OCI-LY3 (cell line): ENCODE measurements around the gene CEACAM1.
"Not testable (repeated sequence)": the region's sequence is repeated elsewhere in the genome, so short reads cannot be mapped to it uniquely, and the experiment has no call there.

ENCODE experiments used
- H2AFZ ChIP-seq: fragments of 200-600, 300-600 bp; shearing (Covaris generic); 2 replicates; pipeline ENCODE4 v1.6.0; 2014; ENCODE audit warnings: antibody characterized with exemption, low read depth, low read length
- H3K27ac ChIP-seq: fragments of 200-600, 300-600 bp; sonication (generic); 2 replicates; pipeline ENCODE4 v1.5.1; 2014; ENCODE audit warnings: mild to moderate bottlenecking, low read length, moderate library complexity, mixed read lengths
- H3K27me3 ChIP-seq: fragments of 200-600, 300-600 bp; sonication (generic); 2 replicates; pipeline ENCODE4 v1.6.1; 2014; ENCODE audit warnings: low read depth, low read length, mixed read lengths
- H3K36me3 ChIP-seq: fragments of 200-600, 300-600 bp; sonication (generic); replicated peaks from 2 replicates; pipeline ENCODE3; 2014; ENCODE audit warnings: low read depth, low read length, mixed read lengths
- H3K4me1 ChIP-seq: fragments of 300-600, 200-600 bp; sonication (generic); 2 replicates; pipeline ENCODE4 v1.6.1; 2014; ENCODE audit warnings: low read length, mixed read lengths
- H3K4me2 ChIP-seq: fragments of 200-600, 300-600 bp; sonication (generic); 2 replicates; pipeline ENCODE4 v1.6.1; 2014; ENCODE audit warnings: low read length, mixed read lengths
- H3K4me3 ChIP-seq: fragments of 300-600, 200-600 bp; sonication (generic); 2 replicates; pipeline ENCODE4 v1.5.1; 2014; ENCODE audit warnings: antibody characterized with exemption, mild to moderate bottlenecking, low read length, moderate library complexity
- H3K79me2 ChIP-seq: fragments of 300-600, 200-600 bp; shearing (Covaris generic); 2 replicates; pipeline ENCODE4 v1.6.1; 2014; ENCODE audit warnings: mild to moderate bottlenecking, low read length, mixed read lengths
- H3K9ac ChIP-seq: fragments of 300-600, 200-600 bp; shearing (Covaris generic); 2 replicates; pipeline ENCODE4 v1.6.0; 2014; ENCODE audit warnings: mild to moderate bottlenecking, low read length, moderate library complexity
- H3K9me3 ChIP-seq: fragments of 200-600, 300-600 bp; shearing (Covaris generic); 2 replicates; pipeline ENCODE4 v1.6.1; 2014; ENCODE audit warnings: low read length, mixed read lengths; ENCODE audit not compliant: insufficient read depth
- H4K20me1 ChIP-seq: fragments of 200-600, 300-600 bp; sonication (generic); 2 replicates; pipeline ENCODE4 v1.6.1; 2016; ENCODE audit warnings: low read length, mixed read lengths; ENCODE audit not compliant: insufficient read depth
- EZH2phosphoT487 ChIP-seq: fragments of 200-600 bp; shearing (Covaris generic); IDR thresholded peaks from 2 replicates; pipeline ENCODE4 v1.6.1; 2018; ENCODE audit warnings: antibody characterized with exemption, mixed run types, low read depth
- TF ChIP-seq, protein P1 (sequence below): fragments of 200-600, 300-600 bp; sonication (generic); IDR thresholded peaks from 2 replicates; pipeline ENCODE4 v1.5.1; 2014; ENCODE audit warnings: antibody characterized with exemption, low read length, low read depth

Gene CEACAM1

DNA sequence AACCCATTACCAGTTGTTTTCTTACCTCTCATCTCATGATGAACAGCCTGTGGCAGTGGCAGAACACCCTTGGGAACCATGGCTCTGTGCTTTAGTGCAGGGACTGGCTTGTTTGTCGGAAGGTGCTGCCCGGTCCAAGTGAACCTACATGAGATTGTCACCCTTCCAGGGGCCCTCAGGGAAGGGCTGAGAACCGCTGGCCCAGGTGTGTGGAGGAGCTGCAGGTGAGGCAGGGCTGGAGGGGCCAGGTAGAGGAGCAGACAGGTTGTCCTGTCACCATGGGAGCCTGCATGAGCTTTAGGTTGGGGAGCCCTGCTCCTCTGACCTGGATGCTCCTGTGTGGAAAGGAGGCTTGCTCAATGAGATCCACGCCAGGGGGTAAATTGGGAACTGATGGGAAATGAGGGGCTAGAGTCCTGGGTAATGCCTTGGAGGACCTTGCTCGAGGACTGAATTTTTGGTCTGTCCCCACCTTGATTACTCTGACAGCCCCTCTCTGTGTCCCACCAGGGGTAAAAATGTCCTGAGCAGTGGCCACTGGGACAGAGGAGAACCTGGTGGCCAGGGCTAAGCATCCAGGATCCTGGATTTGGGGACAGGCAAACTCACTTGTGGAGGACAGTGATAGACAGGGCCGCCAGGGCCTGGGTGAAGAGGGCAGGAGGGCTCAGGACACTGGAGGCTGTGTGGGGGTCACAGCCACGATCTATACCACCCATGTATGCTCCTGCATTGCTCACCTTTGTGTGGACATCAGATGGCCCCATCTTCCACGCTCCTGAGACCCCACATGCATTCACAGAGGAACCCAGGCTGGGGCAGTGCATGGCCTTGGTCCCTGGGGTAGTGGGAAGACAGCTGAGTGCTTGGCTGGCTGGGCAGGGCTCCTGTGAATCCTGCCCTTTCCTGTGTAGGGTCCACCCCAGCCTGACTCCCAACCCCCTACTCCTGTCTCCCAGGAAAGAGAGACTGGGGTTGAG lies 24.1 kb upstream of the CEACAM1 start:
- Histone ChIP-seq H3K36me3 (no peaks in the 10 kb centered on the region), H3K4me3 (no peak overlapping the region), H3K79me2 (no peaks in the 10 kb centered on the region), H2AFZ (no peak overlapping the region), H3K27me3 (peaks cover 45% of the 10 kb centered on the region), H4K20me1 (no peaks in the 10 kb centered on the region), H3K4me2 (no peak overlapping the region), H3K9me3 (no peaks in the 10 kb centered on the region), H3K4me1 (0 out of 2 replicates have a peak, but pooled peaks cover 2% of the 10 kb centered on the region), H3K9ac (no peak overlapping the region), H3K27ac (no peak overlapping the region)
- no peak for TF ChIP-seq EZH2phosphoT487
- TF ChIP-seq, protein P1, sequence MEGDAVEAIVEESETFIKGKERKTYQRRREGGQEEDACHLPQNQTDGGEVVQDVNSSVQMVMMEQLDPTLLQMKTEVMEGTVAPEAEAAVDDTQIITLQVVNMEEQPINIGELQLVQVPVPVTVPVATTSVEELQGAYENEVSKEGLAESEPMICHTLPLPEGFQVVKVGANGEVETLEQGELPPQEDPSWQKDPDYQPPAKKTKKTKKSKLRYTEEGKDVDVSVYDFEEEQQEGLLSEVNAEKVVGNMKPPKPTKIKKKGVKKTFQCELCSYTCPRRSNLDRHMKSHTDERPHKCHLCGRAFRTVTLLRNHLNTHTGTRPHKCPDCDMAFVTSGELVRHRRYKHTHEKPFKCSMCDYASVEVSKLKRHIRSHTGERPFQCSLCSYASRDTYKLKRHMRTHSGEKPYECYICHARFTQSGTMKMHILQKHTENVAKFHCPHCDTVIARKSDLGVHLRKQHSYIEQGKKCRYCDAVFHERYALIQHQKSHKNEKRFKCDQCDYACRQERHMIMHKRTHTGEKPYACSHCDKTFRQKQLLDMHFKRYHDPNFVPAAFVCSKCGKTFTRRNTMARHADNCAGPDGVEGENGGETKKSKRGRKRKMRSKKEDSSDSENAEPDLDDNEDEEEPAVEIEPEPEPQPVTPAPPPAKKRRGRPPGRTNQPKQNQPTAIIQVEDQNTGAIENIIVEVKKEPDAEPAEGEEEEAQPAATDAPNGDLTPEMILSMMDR: no peak

DNA sequence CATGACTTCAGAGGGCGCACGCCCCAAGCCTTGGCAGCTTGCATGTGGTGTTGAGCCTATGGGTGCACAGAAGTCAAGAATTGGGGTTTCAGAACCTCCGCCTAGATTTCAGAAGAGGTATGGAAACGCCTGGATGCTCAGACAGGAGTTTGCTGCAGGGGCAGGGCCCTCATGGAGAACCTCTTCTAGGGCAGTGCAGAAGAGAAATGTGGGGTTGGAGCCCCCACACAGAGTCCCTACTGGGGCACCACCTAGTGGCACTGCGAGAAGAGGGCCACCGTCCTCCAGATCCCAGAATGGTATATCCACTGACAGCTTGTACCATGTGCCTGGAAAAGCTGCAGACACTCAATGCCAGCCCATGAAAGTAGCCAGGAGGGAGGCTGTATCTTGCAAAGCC lies 22.2 kb upstream of the CEACAM1 start:
- not testable (repeated sequence) for H3K27ac ChIP-seq, H3K9me3 ChIP-seq, H3K9ac ChIP-seq, H3K36me3 ChIP-seq, H3K4me3 ChIP-seq, H3K4me1 ChIP-seq, H3K79me2 ChIP-seq, H3K4me2 ChIP-seq, H4K20me1 ChIP-seq, H2AFZ ChIP-seq
- peaks cover 48% of the 10 kb centered on the region for H3K27me3 ChIP-seq

DNA sequence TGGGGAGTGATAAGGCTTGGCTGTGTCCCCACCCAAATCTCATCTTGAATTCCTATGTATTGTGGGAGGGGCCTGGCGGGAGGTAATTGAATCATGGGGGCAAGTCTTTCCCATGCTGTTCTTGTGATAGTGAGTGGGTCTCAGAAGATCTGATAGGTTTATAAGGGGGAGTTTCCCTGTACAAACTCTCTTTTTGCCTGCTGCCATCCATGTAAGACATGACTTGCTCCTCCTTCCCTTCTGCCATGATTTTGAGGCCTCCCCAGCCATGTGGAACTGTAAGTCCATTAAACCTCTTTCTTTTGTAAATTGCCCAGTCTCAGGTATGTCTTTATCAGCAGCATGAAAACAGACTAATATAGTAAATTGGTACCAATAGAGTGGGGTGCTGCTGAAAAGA lies 20.8 kb upstream of the CEACAM1 start:
- not testable (repeated sequence) for H3K79me2 ChIP-seq, H3K4me2 ChIP-seq, H3K9ac ChIP-seq, H3K36me3 ChIP-seq, H3K9me3 ChIP-seq, H4K20me1 ChIP-seq, H3K27ac ChIP-seq, H3K4me3 ChIP-seq, H2AFZ ChIP-seq, H3K4me1 ChIP-seq
- H3K27me3 ChIP-seq: peaks cover 35% of the 10 kb centered on the region

DNA sequence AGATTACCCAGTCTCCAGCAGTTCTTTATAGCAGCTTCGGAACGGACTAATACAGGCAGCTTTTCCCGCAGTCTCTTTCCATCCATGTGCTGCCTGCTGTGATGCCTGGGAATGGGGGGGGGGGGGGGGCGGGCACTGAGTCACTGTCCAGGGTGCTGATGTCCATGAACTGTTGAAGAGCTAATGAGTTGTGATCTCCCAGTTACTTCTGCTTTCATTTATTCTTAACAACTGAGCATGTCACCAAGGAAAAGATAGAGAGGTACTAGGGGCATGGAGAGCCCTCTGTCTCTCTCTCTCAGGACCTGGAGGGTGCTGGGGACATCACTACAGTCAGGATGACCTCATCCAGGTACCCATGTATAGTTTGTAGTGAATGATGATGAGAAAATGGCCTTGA lies 20.3 kb upstream of the CEACAM1 start:
- peaks cover 30% of the 10 kb centered on the region for H3K27me3 ChIP-seq
- H3K4me2 ChIP-seq: no peak overlapping the region
- 0 out of 2 replicates have a peak, but pooled peaks cover under 1% of the 10 kb centered on the region for H3K4me1 ChIP-seq
- no peaks in the 10 kb centered on the region for H4K20me1 ChIP-seq
- H2AFZ ChIP-seq: no peak overlapping the region
- H3K79me2 ChIP-seq: no peaks in the 10 kb centered on the region
- no peaks in the 10 kb centered on the region for H3K36me3 ChIP-seq
- no peaks in the 10 kb centered on the region for H3K9me3 ChIP-seq
- H3K9ac ChIP-seq: no peak overlapping the region
- no peak for TF ChIP-seq EZH2phosphoT487
- TF ChIP-seq, protein P1: no peak
- no peak overlapping the region for H3K27ac ChIP-seq
- no peak overlapping the region for H3K4me3 ChIP-seq

DNA sequence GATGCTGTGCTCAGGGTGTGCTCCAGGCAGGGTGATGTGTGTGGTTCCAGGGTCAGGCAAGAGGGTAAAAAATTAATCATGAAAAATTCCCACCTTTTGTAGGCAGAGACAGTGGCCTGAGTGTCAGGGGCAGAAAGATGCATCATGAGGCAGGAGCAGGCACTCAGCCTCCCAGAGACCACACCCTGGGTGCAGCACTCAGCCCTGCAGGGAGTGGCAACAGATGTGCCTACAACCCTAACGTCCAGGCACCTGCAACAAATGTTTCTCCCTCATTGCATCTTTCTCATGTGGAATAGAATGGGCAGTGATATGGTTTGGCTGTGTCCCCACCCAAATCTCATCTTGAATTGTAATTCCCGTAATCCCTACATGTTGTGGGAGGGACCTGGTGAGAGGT lies 19.6 kb upstream of the CEACAM1 start:
- H4K20me1 ChIP-seq: no peaks in the 10 kb centered on the region
- TF ChIP-seq EZH2phosphoT487: no peak
- TF ChIP-seq, protein P1: no peak
- H3K9me3 ChIP-seq: no peaks in the 10 kb centered on the region
- no peaks in the 10 kb centered on the region for H3K4me1 ChIP-seq
- no peaks in the 10 kb centered on the region for H3K36me3 ChIP-seq
- no peak overlapping the region for H2AFZ ChIP-seq
- H3K27ac ChIP-seq: no peak overlapping the region
- no peak overlapping the region for H3K4me3 ChIP-seq
- H3K79me2 ChIP-seq: no peaks in the 10 kb centered on the region
- no peak overlapping the region for H3K9ac ChIP-seq
- H3K4me2 ChIP-seq: no peak overlapping the region
- peaks cover 30% of the 10 kb centered on the region for H3K27me3 ChIP-seq
